GM23338 (cell line): ENCODE results near the gene SNX5. TPM values are rescaled to one million over a fixed set of nuclear protein-coding genes. Genes with fewer than 3 reads are reported as not detected.

Source experiments
- ATAC-seq: fragments of 200-7000 bp; cut with Tn5 transposase; 3 replicates; pipeline ENCODE4 v1.9.1; 2020
- DNase-seq: peaks from one replicate; pipeline ENCODE4 v3.0.0-alpha.2; 2015; ENCODE audit warnings: low spot score
- H2AFZ ChIP-seq: fragments of 200-600 bp; sonication (generic); 2 replicates; pipeline ENCODE4 v1.8.0; 2016; ENCODE audit warnings: antibody characterized with exemption, mild to moderate bottlenecking, moderate library complexity
- H3F3A ChIP-seq: fragments of 200-600 bp; sonication (generic); replicated peaks from 2 replicates; pipeline ENCODE4 v1.8.0; 2017; ENCODE audit warnings: antibody characterized with exemption, mixed run types, low read depth
- H3K27ac ChIP-seq: fragments of 200-600 bp; sonication (generic); 2 replicates; pipeline ENCODE4 v1.6.1; 2016; ENCODE audit warnings: low read depth
- H3K27me3 ChIP-seq: fragments of 200-600 bp; sonication (generic); 2 replicates; pipeline ENCODE4 v1.8.0; 2016; ENCODE audit warnings: mild to moderate bottlenecking, mixed run types, moderate library complexity; ENCODE audit not compliant: insufficient read depth
- H3K36me3 ChIP-seq: fragments of 200-600 bp; sonication (generic); 2 replicates; pipeline ENCODE4 v1.8.0; 2016; ENCODE audit warnings: mild to moderate bottlenecking; ENCODE audit not compliant: insufficient read depth
- H3K4me1 ChIP-seq: fragments of 200-600 bp; sonication (generic); 2 replicates; pipeline ENCODE4 v1.8.0; 2016; ENCODE audit warnings: mild to moderate bottlenecking, moderate library complexity; ENCODE audit not compliant: insufficient read depth
- H3K4me2 ChIP-seq: fragments of 200-600 bp; sonication (generic); 2 replicates; pipeline ENCODE4 v1.7.1; 2017; ENCODE audit warnings: mixed run types
- H3K4me3 ChIP-seq: fragments of 200-600 bp; sonication (generic); 2 replicates; pipeline ENCODE4 v1.6.1; 2016; ENCODE audit warnings: mixed run types
- H3K79me2 ChIP-seq: fragments of 200-600 bp; sonication (generic); replicated peaks from 2 replicates; pipeline ENCODE4 v1.8.0; 2017; ENCODE audit warnings: mild to moderate bottlenecking; ENCODE audit not compliant: insufficient read depth
- H3K9me2 ChIP-seq: fragments of 200-600 bp; sonication (generic); 2 replicates; pipeline ENCODE4 v1.8.0; 2017; ENCODE audit not compliant: insufficient read depth
- H4K20me1 ChIP-seq: fragments of 200-600 bp; sonication (generic); replicated peaks from 2 replicates; pipeline ENCODE4 v1.8.0; 2017; ENCODE audit warnings: mild to moderate bottlenecking; ENCODE audit not compliant: insufficient read depth
- H3K27ac Mint-ChIP-seq: 2 replicates; pipeline ENCODE4 v1.8.0; 2020; ENCODE audit warnings: inconsistent platforms, mild to moderate bottlenecking, moderate library complexity, mixed read lengths
- H3K27me3 Mint-ChIP-seq: 3 replicates; pipeline ENCODE4 v1.8.0; 2022; ENCODE audit warnings: low read depth, mild to moderate bottlenecking, moderate library complexity, mixed read lengths, inconsistent platforms; ENCODE audit not compliant: insufficient read depth, poor library complexity
- H3K36me3 Mint-ChIP-seq: 3 replicates; pipeline ENCODE4 v1.8.0; 2021; ENCODE audit warnings: low read depth, mild to moderate bottlenecking, inconsistent platforms, moderate library complexity, mixed read lengths
- H3K4me1 Mint-ChIP-seq: 3 replicates; pipeline ENCODE4 v1.8.0; 2020; ENCODE audit warnings: mild to moderate bottlenecking, inconsistent platforms, mixed read lengths
- H3K4me3 Mint-ChIP-seq: 3 replicates; pipeline ENCODE4 v1.8.0; 2021; ENCODE audit warnings: moderate library complexity, mild to moderate bottlenecking, inconsistent platforms, mixed read lengths
- H3K9me3 Mint-ChIP-seq: 3 replicates; pipeline ENCODE4 v1.8.0; 2020; ENCODE audit warnings: moderate library complexity, mild to moderate bottlenecking, inconsistent platforms, mixed read lengths
- CTCF ChIP-seq, 2 experiments: fragments of 200-600 bp in 1 of 2; sonication (generic) in 1 of 2; conservative IDR thresholded peaks; 2 replicates each; pipeline versions ENCODE4 v1.5.1 to v1.6.1; 2016 to 2017; ENCODE audit warnings: antibody characterized with exemption in 2 of 2, low read depth in 2 of 2, mild to moderate bottlenecking in 2 of 2, moderate library complexity in 1 of 2
- ETS1 ChIP-seq: IDR thresholded peaks from 2 replicates; pipeline ENCODE4 v1.6.1; 2016; ENCODE audit warnings: antibody characterized with exemption
- JUNB ChIP-seq: IDR thresholded peaks from one replicate; pipeline ENCODE4 v1.6.1; 2016; ENCODE audit warnings: antibody characterized with exemption; ENCODE audit not compliant: unreplicated experiment
- NANOG ChIP-seq: IDR thresholded peaks from 2 replicates; pipeline ENCODE4 v1.6.1; 2016; ENCODE audit warnings: antibody characterized with exemption, borderline replicate concordance
- REST ChIP-seq: IDR thresholded peaks from one replicate; pipeline ENCODE4 v1.6.1; 2018; ENCODE audit warnings: antibody characterized with exemption; ENCODE audit not compliant: unreplicated experiment
- STAT1 ChIP-seq: IDR thresholded peaks from one replicate; pipeline ENCODE4 v1.6.1; 2016; ENCODE audit warnings: antibody characterized with exemption; ENCODE audit not compliant: unreplicated experiment
- ZNF114 ChIP-seq: fragments of 250-450 bp; sonication (Bioruptor Pico); IDR thresholded peaks from 2 replicates; pipeline ENCODE4 v1.5.0; 2020; ENCODE audit warnings: mild to moderate bottlenecking, moderate library complexity
- ZNF331 ChIP-seq: fragments of 250-450 bp; sonication (Bioruptor Pico); IDR thresholded peaks from 2 replicates; pipeline ENCODE4 v1.5.0; 2020; ENCODE audit warnings: low read depth, mild to moderate bottlenecking, moderate library complexity
- polyA plus RNA-seq: library from polyadenylated mRNA; unstranded; fragments of >200 nt; fragmentation: Nextera tagmentation; extraction: Ambion mirVana; gene quantifications from 2 replicates; pipeline ENCODE4 v1.2.1, GENCODE V29; 2016
- total RNA-seq: library from RNA; depleted of rRNA; stranded (reverse); fragments of >200 nt; shearing (Covaris generic); gene quantifications from 2 replicates; pipeline ENCODE4 v1.2.3, GENCODE V29; 2014

Gene SNX5
- total and polyA plus RNA-seq, 2 experiments from 2014 or later = 167 to 287 TPM

- TF ChIP-seq CTCF (conservative IDR thresholded peaks at IDR 0.05; ENCODE audit: low read depth in 2 of 2) = no peak
Observed at GRCh38 chr20:18014411-18014810, 45.8 kb upstream of the SNX5 start (continued).

- no peak overlapping the region for H3K27ac Mint-ChIP-seq
- Histone ChIP-seq H4K20me1 (no peaks in the 10 kb centered on the region), H3K4me3 (no peak overlapping the region), H3K79me2 (no peaks in the 10 kb centered on the region), H2AFZ (no peak overlapping the region), H3K36me3 (no peaks in the 10 kb centered on the region), H3K27me3 (no peaks in the 10 kb centered on the region), H3K4me2 (no peak overlapping the region), H3F3A (no peaks in the 10 kb centered on the region), H3K27ac (no peak overlapping the region), H3K4me1 (no peaks in the 10 kb centered on the region), H3K9me2 (no peaks in the 10 kb centered on the region)
- H3K27me3 Mint-ChIP-seq = no peaks in the 10 kb centered on the region
- H3K9me3 Mint-ChIP-seq = peaks cover 9% of the 10 kb centered on the region
- no peak for ATAC-seq
- no peaks in the 10 kb centered on the region for H3K4me1 Mint-ChIP-seq
- no peak for DNase-seq
- no peak overlapping the region for H3K4me3 Mint-ChIP-seq
- TF ChIP-seq REST (no peak), STAT1 (no peak), ETS1 (no peak), JUNB (no peak), NANOG (no peak), ZNF114 (no peak), ZNF331 (CRISPR knock-in tag) (no peak)
- peaks cover 14% of the 10 kb centered on the region for H3K36me3 Mint-ChIP-seq
Observed at GRCh38 chr20:18012901-18013300, 44.3 kb upstream of the SNX5 start.
